Thyroid gland (tissue), 4 donors: ENCODE data around the gene ZNF594. TPM values are rescaled to one million over a fixed set of nuclear protein-coding genes. Genes with fewer than 3 reads are reported as not detected.

Source experiments
- DNase-seq, 2 donors: peaks; one replicate each; pipeline ENCODE4 v3.0.0-alpha.2; 2019
- H3K27ac ChIP-seq, 3 donors: fragments of 200-600 bp; sonication (generic); 1 replicate in 2 of 3; 2 replicates in 1 of 3; pipeline ENCODE4 v1.5.1; 2016 to 2019; ENCODE audit warnings: mild to moderate bottlenecking in 1 of 3, moderate library complexity in 1 of 3
- H3K27me3 ChIP-seq: fragments of 200-600 bp; sonication (generic); one replicate; pipeline ENCODE4 v1.5.1; 2019
- H3K36me3 ChIP-seq, 2 donors: fragments of 200-600 bp; sonication (generic); one replicate each; pipeline ENCODE4 v1.5.1; 2016 to 2019
- H3K4me1 ChIP-seq, 2 donors: fragments of 200-600 bp; sonication (generic); one replicate each; pipeline ENCODE4 v1.5.1; 2017 to 2019
- H3K4me3 ChIP-seq, 3 donors: fragments of 200-600 bp; sonication (generic); replicated peaks in 1 of 3; 1 replicate in 2 of 3; 2 replicates in 1 of 3; pipeline ENCODE4 v1.5.1; 2016; ENCODE audit warnings: mild to moderate bottlenecking in 1 of 3
- H3K9me3 ChIP-seq: fragments of 200-600 bp; sonication (generic); one replicate; pipeline ENCODE4 v1.5.1; 2017
- CTCF ChIP-seq, 6 experiments: fragments of 200-600 bp in 3 of 6; fragments of 450-650 bp in 3 of 6; sonication (generic) in 3 of 6; IDR thresholded peaks; one replicate each; pipeline ENCODE4 v1.5.1; 2016 to 2019; ENCODE audit warnings: antibody characterized with exemption in 6 of 6, mild to moderate bottlenecking in 2 of 6, inconsistent platforms in 1 of 6, moderate library complexity in 1 of 6
- POLR2A ChIP-seq, 2 donors: fragments of 450-650 bp; IDR thresholded peaks; one replicate each; pipeline ENCODE4 v1.6.1; 2017; ENCODE audit warnings: antibody characterized with exemption in 2 of 2, mild to moderate bottlenecking in 2 of 2, moderate library complexity in 1 of 2
- WGBS, 2 donors: methylation state at CpG; one replicate each; pipeline ENCODE4 v1.1.5; 2017; 5-methylcytosine and 5-hydroxymethylcytosine counted together
- intact Hi-C: fragments of 100-400 bp; cut with DNase I; formaldehyde crosslinking; loops from one replicate; pipeline ENCODE4 v1.15.1; 2023
- total RNA-seq, 4 donors: library from RNA; depleted of rRNA; stranded (reverse); fragments of >200 nt; gene quantifications; one replicate each; pipeline ENCODE4 v1.2.3, GENCODE V29; 2016

ZNF594 gene
- total RNA-seq, 4 donors from 2014 or later, result 12.9 to 29.0 (median 24.2) TPM

- no peak for TF ChIP-seq POLR2A (IDR thresholded peaks at IDR 0.05)
- TF ChIP-seq CTCF (IDR thresholded peaks at IDR 0.05), result no peak
- Histone ChIP-seq H3K27ac (no peak overlapping the region), H3K9me3 (no peaks in the 10 kb centered on the region), H3K36me3 (no peaks in the 10 kb centered on the region), H3K4me1 (no peaks in the 10 kb centered on the region), H3K4me3 (no peak overlapping the region), H3K27me3 (no peaks in the 10 kb centered on the region)
- no peak for DNase-seq
- intact Hi-C loops, result loop anchor here (10.0 kb wide), 1 partner anchor 65 kb away; no protein-coding TSS in a partner anchor
- 82 to 98% methylated on average over 5 of the region's 5 CpGs for WGBS, 2 donors
These were observed 18.4 kb upstream of the ZNF594 start for GRCh38 chr17:5210091-5210490.

- no peaks in the 10 kb centered on the region for H3K9me3 ChIP-seq
- WGBS, 2 donors, result 67 to 92% methylated on average over 3 of the region's 3 CpGs
- intact Hi-C loops, result no loop called here
- no peak overlapping the region for H3K27ac ChIP-seq
- no peak overlapping the region for H3K4me3 ChIP-seq
- no peaks in the 10 kb centered on the region for H3K4me1 ChIP-seq
- H3K36me3 ChIP-seq, result no peaks in the 10 kb centered on the region
- no peak for TF ChIP-seq POLR2A (IDR thresholded peaks at IDR 0.05)
- TF ChIP-seq CTCF (IDR thresholded peaks at IDR 0.05), result no peak
- no peaks in the 10 kb centered on the region for H3K27me3 ChIP-seq
- no peak for DNase-seq
These were observed 17.7 kb upstream of the ZNF594 start for GRCh38 chr17:5209396-5209795.

GRCh38 chr17:5203908-5204294 lies 12.2 kb upstream of the ZNF594 start:
- Histone ChIP-seq H3K27ac (no peak overlapping the region), H3K4me3 (no peak overlapping the region), H3K36me3 (no peaks in the 10 kb centered on the region), H3K9me3 (no peaks in the 10 kb centered on the region), H3K27me3 (no peaks in the 10 kb centered on the region), H3K4me1 (no peaks in the 10 kb centered on the region)
- no peak for DNase-seq
- TF ChIP-seq POLR2A (IDR thresholded peaks at IDR 0.05) (no peak), CTCF (IDR thresholded peaks at IDR 0.05) (no peak)
- 100% methylated on average over 1 of the region's 1 CpG for WGBS, 2 donors
- intact Hi-C loops, result no loop called here

GRCh38 chr17:5203178-5203907 lies 11.7 kb upstream of the ZNF594 start:
- no peak for DNase-seq

More at GRCh38 chr17:5203178-5203907, 11.7 kb upstream of the ZNF594 start:
- TF ChIP-seq POLR2A (IDR thresholded peaks at IDR 0.05), result no peak
- TF ChIP-seq CTCF (IDR thresholded peaks at IDR 0.05), result no peak
- no peak overlapping the region for H3K4me3 ChIP-seq
- no peaks in the 10 kb centered on the region for H3K4me1 ChIP-seq
- intact Hi-C loops, result no loop called here
- no peak overlapping the region for H3K27ac ChIP-seq
- no peaks in the 10 kb centered on the region for H3K27me3 ChIP-seq
- 94 to 98% methylated on average over 10 to 14 of the region's 14 CpGs for WGBS, 2 donors
- H3K36me3 ChIP-seq, result no peaks in the 10 kb centered on the region
- no peaks in the 10 kb centered on the region for H3K9me3 ChIP-seq
